ENCODE results near the gene MRPS34.

MRPS34 gene

DNA sequence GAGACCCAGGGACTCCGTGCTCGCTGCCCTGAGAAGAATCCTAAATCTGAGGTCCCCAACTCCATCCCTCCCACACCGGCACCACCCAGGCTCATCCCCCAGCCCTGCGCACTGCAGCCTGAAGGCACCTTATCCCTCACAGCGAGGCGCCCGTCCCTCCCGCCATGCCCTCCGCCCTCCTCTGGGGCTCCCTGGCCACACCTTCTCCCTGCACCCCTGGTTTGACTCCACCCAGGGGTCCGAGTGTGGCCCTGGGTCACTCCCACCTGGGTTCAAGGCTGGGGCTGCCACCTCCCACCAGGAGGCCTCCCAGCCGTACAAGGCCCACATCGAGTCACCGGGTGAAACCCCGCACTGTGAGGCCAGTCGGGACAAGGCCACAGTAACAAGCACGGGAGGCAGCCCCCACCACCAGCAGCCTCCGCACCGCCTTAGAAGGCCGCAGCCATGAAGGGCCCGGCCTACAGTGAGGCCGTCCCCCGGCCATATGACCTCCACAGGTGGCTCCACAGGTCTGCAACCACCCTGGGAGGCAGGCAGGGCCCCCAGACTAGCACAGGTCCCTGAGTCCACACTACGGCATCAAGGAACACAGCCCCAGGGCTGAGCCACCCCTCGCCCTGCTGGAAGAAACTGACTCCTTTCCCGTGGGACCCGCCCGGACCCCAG is 45.4 kb upstream of the MRPS34 start:
- no peaks in the 10 kb centered on the region for H3K4me1 ChIP-seq (ENCODE audit: insufficient read depth, low read length, severe bottlenecking)
- H3K4me3 ChIP-seq (ENCODE audit: low read depth, low read length, poor library complexity, severe bottlenecking), result no peak overlapping the region
- no peaks in the 10 kb centered on the region for H3F3A ChIP-seq (ENCODE audit: insufficient read depth, low read length)
- no peaks in the 10 kb centered on the region for H3K79me2 ChIP-seq (ENCODE audit: insufficient read depth, low read length)
- H3K27me3 ChIP-seq (ENCODE audit: insufficient read depth, low read length), result no peaks in the 10 kb centered on the region
- H2AFZ ChIP-seq (ENCODE audit: low read length), result no peak overlapping the region
- H3K27ac ChIP-seq (ENCODE audit: low read depth, low read length, poor library complexity, severe bottlenecking), result no peak overlapping the region
- H3K4me2 ChIP-seq (ENCODE audit: low read length), result no peak overlapping the region
- H3K9ac ChIP-seq (ENCODE audit: low read length), result no peak overlapping the region
- H3K9me3 ChIP-seq (ENCODE audit: low read length), result no peaks in the 10 kb centered on the region
- no peaks in the 10 kb centered on the region for H4K20me1 ChIP-seq (ENCODE audit: insufficient read depth, low read length)
- H3K9me2 ChIP-seq (ENCODE audit: low read depth, low read length), result no peaks in the 10 kb centered on the region
- TF ChIP-seq, protein P1, sequence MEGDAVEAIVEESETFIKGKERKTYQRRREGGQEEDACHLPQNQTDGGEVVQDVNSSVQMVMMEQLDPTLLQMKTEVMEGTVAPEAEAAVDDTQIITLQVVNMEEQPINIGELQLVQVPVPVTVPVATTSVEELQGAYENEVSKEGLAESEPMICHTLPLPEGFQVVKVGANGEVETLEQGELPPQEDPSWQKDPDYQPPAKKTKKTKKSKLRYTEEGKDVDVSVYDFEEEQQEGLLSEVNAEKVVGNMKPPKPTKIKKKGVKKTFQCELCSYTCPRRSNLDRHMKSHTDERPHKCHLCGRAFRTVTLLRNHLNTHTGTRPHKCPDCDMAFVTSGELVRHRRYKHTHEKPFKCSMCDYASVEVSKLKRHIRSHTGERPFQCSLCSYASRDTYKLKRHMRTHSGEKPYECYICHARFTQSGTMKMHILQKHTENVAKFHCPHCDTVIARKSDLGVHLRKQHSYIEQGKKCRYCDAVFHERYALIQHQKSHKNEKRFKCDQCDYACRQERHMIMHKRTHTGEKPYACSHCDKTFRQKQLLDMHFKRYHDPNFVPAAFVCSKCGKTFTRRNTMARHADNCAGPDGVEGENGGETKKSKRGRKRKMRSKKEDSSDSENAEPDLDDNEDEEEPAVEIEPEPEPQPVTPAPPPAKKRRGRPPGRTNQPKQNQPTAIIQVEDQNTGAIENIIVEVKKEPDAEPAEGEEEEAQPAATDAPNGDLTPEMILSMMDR (IDR thresholded peaks at IDR 0.05; ENCODE audit: low read length), result no peak
- TF ChIP-seq EZH2 (IDR thresholded peaks at IDR 0.05; ENCODE audit: borderline replicate concordance, low read length), result no peak
- H3K36me3 ChIP-seq (ENCODE audit: insufficient read depth, low read length), result no peaks in the 10 kb centered on the region

DNA sequence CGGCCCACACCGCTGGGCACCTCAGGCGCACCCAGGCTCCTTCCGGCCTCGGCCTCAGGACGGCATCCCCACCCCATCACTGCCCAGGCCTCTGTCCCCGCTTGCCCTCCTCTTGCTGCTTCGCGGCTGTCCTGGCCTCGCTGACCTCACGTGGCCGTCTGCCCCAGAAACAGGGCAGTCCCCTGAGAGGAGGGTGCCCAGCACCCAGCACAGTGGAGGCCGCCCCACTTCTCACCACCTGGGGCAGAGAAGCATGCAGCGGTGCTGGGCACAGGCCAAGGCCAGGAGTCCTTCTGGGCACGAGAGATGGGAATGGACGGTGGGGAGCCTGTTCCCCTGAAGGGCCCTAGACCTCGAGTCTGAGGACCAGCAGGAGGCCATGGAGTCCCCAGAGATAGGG is 44.8 kb upstream of the MRPS34 start:
- Histone ChIP-seq H3K9ac (ENCODE audit: low read length) (no peak overlapping the region), H3K27ac (ENCODE audit: low read depth, low read length, poor library complexity, severe bottlenecking) (no peak overlapping the region)

DNA sequence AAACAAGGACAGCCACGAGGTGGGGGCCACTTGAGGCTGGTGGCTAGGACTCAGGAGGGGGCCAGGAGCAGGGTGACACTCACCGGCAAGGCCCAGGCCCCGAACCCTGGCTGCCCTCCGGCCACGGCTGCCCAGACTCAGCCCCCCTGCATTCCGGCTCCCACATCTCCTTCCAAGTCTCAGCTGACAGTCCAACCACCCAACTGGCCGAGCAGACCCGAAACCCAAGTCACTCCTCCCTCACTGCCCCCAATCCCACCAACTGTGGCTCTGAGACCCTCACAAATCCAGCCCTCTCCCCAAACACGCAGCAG is 44.3 kb upstream of the MRPS34 start:
- Histone ChIP-seq H3K9me3 (ENCODE audit: low read length) (no peaks in the 10 kb centered on the region), H3K36me3 (ENCODE audit: insufficient read depth, low read length) (no peaks in the 10 kb centered on the region), H3K27ac (ENCODE audit: low read depth, low read length, poor library complexity, severe bottlenecking) (no peak overlapping the region), H3F3A (ENCODE audit: insufficient read depth, low read length) (no peaks in the 10 kb centered on the region), H3K79me2 (ENCODE audit: insufficient read depth, low read length) (no peaks in the 10 kb centered on the region), H3K9me2 (ENCODE audit: low read depth, low read length) (no peaks in the 10 kb centered on the region), H3K4me2 (ENCODE audit: low read length) (no peak overlapping the region), H3K9ac (ENCODE audit: low read length) (no peak overlapping the region), H4K20me1 (ENCODE audit: insufficient read depth, low read length) (no peaks in the 10 kb centered on the region), H3K4me3 (ENCODE audit: low read depth, low read length, poor library complexity, severe bottlenecking) (no peak overlapping the region), H3K4me1 (ENCODE audit: insufficient read depth, low read length, severe bottlenecking) (no peaks in the 10 kb centered on the region), H2AFZ (ENCODE audit: low read length) (no peak overlapping the region), H3K27me3 (ENCODE audit: insufficient read depth, low read length) (no peaks in the 10 kb centered on the region)
- TF ChIP-seq EZH2 (IDR thresholded peaks at IDR 0.05; ENCODE audit: borderline replicate concordance, low read length), result no peak
- TF ChIP-seq, protein P1 (IDR thresholded peaks at IDR 0.05; ENCODE audit: low read length), result no peak

More for the DNA sequence above, 44.8 kb upstream of the MRPS34 start:
- Histone ChIP-seq H3F3A (ENCODE audit: insufficient read depth, low read length) (no peaks in the 10 kb centered on the region), H3K79me2 (ENCODE audit: insufficient read depth, low read length) (no peaks in the 10 kb centered on the region), H3K36me3 (ENCODE audit: insufficient read depth, low read length) (no peaks in the 10 kb centered on the region), H4K20me1 (ENCODE audit: insufficient read depth, low read length) (no peaks in the 10 kb centered on the region), H3K4me3 (ENCODE audit: low read depth, low read length, poor library complexity, severe bottlenecking) (no peak overlapping the region), H3K4me1 (ENCODE audit: insufficient read depth, low read length, severe bottlenecking) (no peaks in the 10 kb centered on the region), H3K9me2 (ENCODE audit: low read depth, low read length) (no peaks in the 10 kb centered on the region), H3K27me3 (ENCODE audit: insufficient read depth, low read length) (no peaks in the 10 kb centered on the region), H3K4me2 (ENCODE audit: low read length) (no peak overlapping the region), H3K9me3 (ENCODE audit: low read length) (no peaks in the 10 kb centered on the region), H2AFZ (ENCODE audit: low read length) (no peak overlapping the region)
- TF ChIP-seq, protein P1 (IDR thresholded peaks at IDR 0.05; ENCODE audit: low read length), result no peak
- no peak for TF ChIP-seq EZH2 (IDR thresholded peaks at IDR 0.05; ENCODE audit: borderline replicate concordance, low read length)

Measured in OCI-LY1 (cell line).